H9 (cell line): ENCODE data around the gene FHOD1. TPM values are rescaled to one million over a fixed set of nuclear protein-coding genes. Genes with fewer than 3 reads are reported as not detected.
A peak's percentile ranks its signal among the peaks of the same experiment; 100 is the strongest.

ENCODE experiments used
- DNase-seq: peaks from one replicate; pipeline ENCODE4 v3.0.0-alpha.2; 2017
- H2AFZ ChIP-seq: one replicate; pipeline ENCODE4 v1.6.1; 2013; ENCODE audit warnings: mild to moderate bottlenecking, low read length, control low read depth, moderate library complexity
- H2AK5ac ChIP-seq: 2 replicates; pipeline ENCODE4 v1.6.1; 2013; ENCODE audit warnings: low read length, control low read depth, mixed read lengths; ENCODE audit not compliant: insufficient read length
- H2BK120ac ChIP-seq: one replicate; pipeline ENCODE4 v1.6.1; 2013; ENCODE audit warnings: low read depth, mild to moderate bottlenecking, low read length, control low read depth, inconsistent platforms; ENCODE audit not compliant: poor library complexity, severe bottlenecking
- H2BK12ac ChIP-seq: 2 replicates; pipeline ENCODE4 v1.6.1; 2013; ENCODE audit warnings: low read length, control low read depth, mixed read lengths, low read depth; ENCODE audit not compliant: insufficient read length
- H2BK15ac ChIP-seq: 2 replicates; pipeline ENCODE4 v1.6.1; 2013; ENCODE audit warnings: low read depth, low read length, control low read depth
- H2BK20ac ChIP-seq: one replicate; pipeline ENCODE4 v1.6.1; 2013; ENCODE audit warnings: low read depth, mild to moderate bottlenecking, low read length, control low read depth, inconsistent platforms; ENCODE audit not compliant: poor library complexity, severe bottlenecking
- H2BK5ac ChIP-seq: 2 replicates; pipeline ENCODE4 v1.6.1; 2013; ENCODE audit warnings: low read length, control low read depth, mixed read lengths; ENCODE audit not compliant: insufficient read length
- H3K14ac ChIP-seq: 2 replicates; pipeline ENCODE4 v1.6.1; 2013; ENCODE audit warnings: low read length, control low read depth; ENCODE audit not compliant: insufficient read depth
- H3K18ac ChIP-seq: 2 replicates; pipeline ENCODE4 v1.6.1; 2013; ENCODE audit warnings: low read depth, mild to moderate bottlenecking, mixed read lengths, low read length, control low read depth; ENCODE audit not compliant: insufficient read length
- H3K23ac ChIP-seq: 2 replicates; pipeline ENCODE4 v1.6.1; 2013; ENCODE audit warnings: low read length, control low read depth, mixed read lengths, low read depth; ENCODE audit not compliant: insufficient read length
- H3K23me2 ChIP-seq: 2 replicates; pipeline ENCODE4 v1.6.1; 2013; ENCODE audit warnings: low read depth, mild to moderate bottlenecking, mixed read lengths, low read length, control low read depth; ENCODE audit not compliant: insufficient read length, poor library complexity, severe bottlenecking
- H3K27ac ChIP-seq: 2 replicates; pipeline ENCODE4 v1.5.1; 2013; ENCODE audit warnings: low read length, control low read depth, mixed read lengths, low read depth; ENCODE audit not compliant: insufficient read length
- H3K27me3 ChIP-seq: 2 replicates; pipeline ENCODE4 v1.6.1; 2013; ENCODE audit warnings: low read length, control low read depth, inconsistent platforms; ENCODE audit not compliant: insufficient read depth
- H3K4ac ChIP-seq: 2 replicates; pipeline ENCODE4 v1.6.1; 2013; ENCODE audit warnings: low read depth, mild to moderate bottlenecking, control low read depth, inconsistent platforms, low read length, moderate library complexity
- H3K4me1 ChIP-seq: 2 replicates; pipeline ENCODE4 v1.6.1; 2013; ENCODE audit warnings: low read length, control low read depth, inconsistent platforms; ENCODE audit not compliant: insufficient read depth
- H3K4me2 ChIP-seq: 2 replicates; pipeline ENCODE4 v1.6.1; 2013; ENCODE audit warnings: low read length, control low read depth, mixed read lengths; ENCODE audit not compliant: insufficient read length, insufficient read depth
- H3K56ac ChIP-seq: 2 replicates; pipeline ENCODE4 v1.6.1; 2013; ENCODE audit warnings: low read depth, mild to moderate bottlenecking, mixed read lengths, low read length, control low read depth; ENCODE audit not compliant: insufficient read length
- H3K79me1 ChIP-seq: 2 replicates; pipeline ENCODE4 v1.6.1; 2013; ENCODE audit warnings: low read depth, mild to moderate bottlenecking, moderate library complexity, low read length, control low read depth, inconsistent platforms; ENCODE audit not compliant: insufficient read depth, poor library complexity, severe bottlenecking
- H3K79me2 ChIP-seq: 2 replicates; pipeline ENCODE4 v1.6.1; 2013; ENCODE audit warnings: low read length, control low read depth, inconsistent platforms; ENCODE audit not compliant: insufficient read depth
- H3K9ac ChIP-seq: 2 replicates; pipeline ENCODE4 v1.6.1; 2013; ENCODE audit warnings: low read length, control low read depth, mixed read lengths; ENCODE audit not compliant: insufficient read length; ENCODE audit errors: extremely low read depth
- H3K9me3 ChIP-seq: one replicate; pipeline ENCODE4 v1.6.1; 2013; ENCODE audit warnings: low read depth, low read length, inconsistent platforms; ENCODE audit not compliant: control insufficient read depth
- H3T11ph ChIP-seq: one replicate; pipeline ENCODE4 v1.6.1; 2013; ENCODE audit warnings: mild to moderate bottlenecking, low read length, control low read depth, inconsistent platforms
- H4K20me1 ChIP-seq: one replicate; pipeline ENCODE4 v1.6.1; 2013; ENCODE audit not compliant: control insufficient read depth, insufficient read length, insufficient read depth
- H4K5ac ChIP-seq: 2 replicates; pipeline ENCODE4 v1.6.1; 2013; ENCODE audit warnings: low read depth, mild to moderate bottlenecking, mixed read lengths, low read length, control low read depth; ENCODE audit not compliant: insufficient read length
- H4K8ac ChIP-seq: replicated peaks from 2 replicates; pipeline ENCODE4 v1.6.1; 2013; ENCODE audit warnings: low read length, control low read depth, mixed read lengths, low read depth; ENCODE audit not compliant: insufficient read length
- H4K91ac ChIP-seq: 2 replicates; pipeline ENCODE4 v1.6.1; 2013; ENCODE audit warnings: low read depth, mild to moderate bottlenecking, moderate library complexity, mixed read lengths, low read length, control low read depth; ENCODE audit not compliant: insufficient read length
- H3K27ac Mint-ChIP-seq, 3 experiments: 2 replicates in 2 of 3; 3 replicates in 1 of 3; pipeline ENCODE4 v1.8.0; 2020 to 2021; ENCODE audit warnings: mixed read lengths in 3 of 3, mild to moderate bottlenecking in 1 of 3, moderate library complexity in 1 of 3
- H3K27me3 Mint-ChIP-seq: 2 replicates; pipeline ENCODE4 v1.8.0; 2021; ENCODE audit warnings: low read depth, mild to moderate bottlenecking, moderate library complexity, mixed read lengths
- H3K36me3 Mint-ChIP-seq, 3 experiments: 2 replicates in 2 of 3; 3 replicates in 1 of 3; pipeline ENCODE4 v1.8.0; 2020 to 2021; ENCODE audit warnings: low read depth in 3 of 3, mixed read lengths in 3 of 3; ENCODE audit not compliant: insufficient read depth in 1 of 3
- H3K4me1 Mint-ChIP-seq, 2 experiments: 2 replicates each; pipeline ENCODE4 v1.8.0; 2020; ENCODE audit warnings: mixed read lengths in 2 of 2
- H3K4me3 Mint-ChIP-seq, 2 experiments: 2 replicates in 1 of 2; 3 replicates in 1 of 2; pipeline ENCODE4 v1.8.0; 2020 to 2021; ENCODE audit warnings: mild to moderate bottlenecking in 2 of 2, mixed read lengths in 2 of 2, moderate library complexity in 1 of 2
- H3K9me3 Mint-ChIP-seq, 2 experiments: 2 replicates in 1 of 2; 3 replicates in 1 of 2; pipeline ENCODE4 v1.8.0; 2020; ENCODE audit warnings: mild to moderate bottlenecking in 2 of 2, mixed read lengths in 2 of 2, moderate library complexity in 1 of 2
- CTCF ChIP-seq: fragments of 200-600 bp; sonication (generic); conservative IDR thresholded peaks from 3 replicates; pipeline ENCODE4 v1.8.0; 2021; ENCODE audit warnings: antibody characterized with exemption, mild to moderate bottlenecking
- WGBS: extraction: QIAGEN DNeasy Blood & Tissue Kit; methylation state at CpG from one replicate; pipeline ENCODE4 v1.1.7; 2013; ENCODE audit warnings: missing lambda C conversion rate, low lambda C conversion rate, mixed read lengths; ENCODE audit not compliant: insufficient read length; ENCODE audit errors: extremely low coverage; 5-methylcytosine and 5-hydroxymethylcytosine counted together
- total RNA-seq: library from RNA; stranded (reverse); gene quantifications from 2 replicates; pipeline ENCODE4 v1.2.1, GENCODE V29; 2021

The FHOD1 gene
- total RNA-seq, 1 experiment from 2014 or later = 67.0 TPM

GRCh38 chr16:67250045-67250327 lies 2.7 kb upstream of the FHOD1 start:
- Histone ChIP-seq H3K9ac (no peak overlapping the region), H3K27ac (no peak overlapping the region), H3K23ac (no peak overlapping the region), H2AFZ (no peak overlapping the region), H4K91ac (no peak overlapping the region), H3K23me2 (peaks cover 31% of the 10 kb centered on the region), H3K27me3 (no peaks in the 10 kb centered on the region; the same call in 1 of the 2 replicates), H4K5ac (no peak overlapping the region), H2BK5ac (no peak overlapping the region), H3K4me2 (peak overlapping the region; percentile 65), H3K79me2 (no peaks in the 10 kb centered on the region), H2BK20ac (no peak overlapping the region), H3K56ac (no peak overlapping the region), H3T11ph (no peak overlapping the region), H3K18ac (no peak overlapping the region), H4K20me1 (no peaks in the 10 kb centered on the region), H2AK5ac (no peak overlapping the region), H3K79me1 (no peaks in the 10 kb centered on the region), H2BK12ac (no peak overlapping the region), H3K4me1 (peaks cover 4% of the 10 kb centered on the region; the same call in 1 of the 2 replicates), H3K4ac (no peak overlapping the region), H2BK15ac (no peak overlapping the region), H3K14ac (no peak overlapping the region), H2BK120ac (no peak overlapping the region), H4K8ac (no peak overlapping the region), H3K9me3 (no peaks in the 10 kb centered on the region)
- no peak for TF ChIP-seq CTCF
- peaks cover 29 to 30% of the 10 kb centered on the region in 2 experiments for H3K4me1 Mint-ChIP-seq
- H3K4me3 Mint-ChIP-seq = peak overlapping the region; percentile 75 to 83
- WGBS = no CpG with 5 or more reads among the region's 4 CpGs
- H3K9me3 Mint-ChIP-seq = no peaks in the 10 kb centered on the region
- H3K27me3 Mint-ChIP-seq = peaks cover 24% of the 10 kb centered on the region
- DNase-seq = no peak
- no peak overlapping the region for H3K27ac Mint-ChIP-seq
- H3K36me3 Mint-ChIP-seq = peaks cover 0 to 7% (median 0%) of the 10 kb centered on the region in 3 experiments; a peak in 2 of 7 replicates
